GM19463 (cell line): ENCODE results near the gene NECTIN2.

Experiments
- ATAC-seq: cut with Tn5 transposase; IDR thresholded peaks from one replicate; pipeline ENCODE4 v1.9.1; 2021; ENCODE audit warnings: mild to moderate bottlenecking, moderate library complexity; ENCODE audit not compliant: unreplicated experiment

The NECTIN2 gene

DNA sequence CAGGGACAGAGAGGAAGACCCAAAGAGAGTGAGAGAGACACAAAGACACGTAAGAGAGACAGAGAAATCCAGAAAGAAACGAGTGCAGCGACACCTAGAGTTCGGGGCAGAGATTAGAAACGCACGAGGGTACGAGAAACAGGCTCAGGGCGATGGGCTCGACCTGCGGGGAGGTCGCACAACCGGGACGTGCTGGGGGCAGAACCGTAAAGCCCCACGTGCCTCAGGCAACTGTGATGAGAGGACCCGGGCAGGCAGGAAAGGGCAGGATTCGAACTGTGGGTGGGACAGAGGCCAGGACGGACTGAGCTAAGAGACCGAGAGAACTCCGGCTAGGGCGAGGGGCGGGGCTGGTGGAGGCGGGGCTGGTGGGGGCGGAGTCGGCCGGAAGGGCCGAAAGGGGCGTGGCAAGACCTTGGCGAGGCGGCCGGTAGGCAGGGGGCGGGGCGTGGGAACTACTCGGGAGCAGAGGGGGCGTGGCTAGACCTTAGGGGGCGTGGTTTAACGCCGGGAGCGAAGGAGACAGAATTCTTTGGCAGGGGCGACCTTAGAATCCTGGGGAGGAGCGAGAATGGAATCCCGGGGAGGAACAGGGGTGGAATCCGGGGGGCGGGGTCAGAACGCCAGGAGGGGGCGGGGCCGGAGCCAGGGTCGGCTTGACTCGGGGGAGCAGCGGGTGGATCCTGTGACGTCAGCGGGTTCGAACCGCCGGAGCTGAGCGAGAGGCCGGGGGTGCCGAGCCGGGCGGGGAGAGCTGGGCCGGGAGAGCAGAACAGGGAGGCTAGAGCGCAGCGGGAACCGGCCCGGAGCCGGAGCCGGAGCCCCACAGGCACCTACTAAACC is at the start of gene NECTIN2:
TSS of gene NECTIN2 (plus strand) at position 686 of the 843 bp plus-strand sequence. CDS start 229 bp downstream, outside the sequence.
- no peak for ATAC-seq

DNA sequence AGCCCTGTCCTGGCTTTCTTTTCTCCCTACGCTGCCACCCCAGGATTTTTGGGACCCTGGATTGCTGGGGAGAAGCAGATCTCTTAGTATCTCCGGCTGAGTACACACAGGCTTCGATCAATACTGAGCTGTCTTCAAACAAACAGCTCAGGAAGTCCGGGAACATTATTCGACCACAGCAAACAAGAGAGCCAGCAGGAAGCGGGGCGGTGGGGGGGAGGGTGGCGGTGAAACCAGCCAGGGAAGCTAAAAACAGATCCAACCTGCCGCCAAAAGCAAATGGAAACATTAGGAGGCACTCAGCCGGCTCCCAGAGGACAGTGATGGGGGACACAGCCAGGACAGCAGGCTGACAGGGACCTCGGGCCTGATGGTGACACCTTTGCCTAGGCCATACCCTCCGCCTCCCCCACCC is 49.4 kb upstream of the NECTIN2 start:
- no peak for ATAC-seq

DNA sequence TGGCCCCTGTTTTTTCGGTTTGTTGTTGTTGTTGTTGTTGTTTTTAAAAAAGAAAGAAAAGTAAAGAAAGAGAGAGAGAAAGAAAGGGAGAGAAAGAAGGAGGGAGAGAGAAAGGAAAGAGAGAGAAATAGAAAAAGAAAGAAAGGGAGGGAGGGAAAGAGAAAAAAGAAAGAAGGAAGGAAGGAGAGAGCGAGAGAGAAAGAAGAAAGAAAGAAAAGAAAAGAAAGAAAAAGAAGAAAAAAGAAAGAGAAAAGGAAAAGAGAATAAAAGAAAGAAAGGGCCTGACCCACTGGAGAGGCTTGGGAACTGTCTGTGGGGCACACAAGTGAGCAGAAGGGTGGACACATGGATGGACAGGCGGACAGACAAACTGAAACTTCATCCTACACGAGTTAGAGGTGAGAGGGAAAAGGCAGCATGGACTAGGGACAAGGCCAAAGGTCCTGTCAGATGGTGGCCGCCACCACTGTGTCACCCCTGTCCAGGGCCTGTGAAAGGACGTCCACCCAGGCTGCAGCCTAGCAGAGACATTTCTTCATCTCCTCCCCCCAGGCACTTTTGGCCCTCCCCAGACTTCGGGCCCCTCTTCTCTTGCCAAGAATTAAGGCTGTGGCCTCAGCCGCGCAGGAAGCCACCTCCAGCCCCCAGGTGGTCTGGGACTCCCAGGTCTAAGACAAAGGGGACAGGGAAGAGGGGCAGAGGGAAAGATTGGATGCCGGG is 46.3 kb upstream of the NECTIN2 start:
- no peak for ATAC-seq

DNA sequence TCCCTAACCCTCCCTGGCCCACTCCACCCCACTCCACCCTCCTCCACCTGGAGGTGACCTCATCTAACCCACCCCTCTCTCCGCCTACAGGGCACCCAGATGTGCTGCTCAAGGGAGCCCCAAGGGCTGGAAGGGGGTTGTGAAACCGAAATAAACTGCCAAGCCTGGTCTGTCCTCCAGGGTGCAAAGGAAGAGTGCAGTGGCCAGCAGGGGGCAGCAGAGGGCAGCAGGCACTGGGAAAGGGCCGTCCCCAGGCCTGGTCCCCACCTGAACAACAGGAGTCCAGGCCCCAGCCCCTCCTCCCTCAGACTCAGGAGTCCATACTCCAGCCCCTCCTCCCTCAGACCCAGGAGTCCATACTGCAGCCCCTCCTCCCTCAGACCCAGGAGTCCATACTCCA is 45.6 kb upstream of the NECTIN2 start:
- ATAC-seq, result peak; percentile 86

DNA sequence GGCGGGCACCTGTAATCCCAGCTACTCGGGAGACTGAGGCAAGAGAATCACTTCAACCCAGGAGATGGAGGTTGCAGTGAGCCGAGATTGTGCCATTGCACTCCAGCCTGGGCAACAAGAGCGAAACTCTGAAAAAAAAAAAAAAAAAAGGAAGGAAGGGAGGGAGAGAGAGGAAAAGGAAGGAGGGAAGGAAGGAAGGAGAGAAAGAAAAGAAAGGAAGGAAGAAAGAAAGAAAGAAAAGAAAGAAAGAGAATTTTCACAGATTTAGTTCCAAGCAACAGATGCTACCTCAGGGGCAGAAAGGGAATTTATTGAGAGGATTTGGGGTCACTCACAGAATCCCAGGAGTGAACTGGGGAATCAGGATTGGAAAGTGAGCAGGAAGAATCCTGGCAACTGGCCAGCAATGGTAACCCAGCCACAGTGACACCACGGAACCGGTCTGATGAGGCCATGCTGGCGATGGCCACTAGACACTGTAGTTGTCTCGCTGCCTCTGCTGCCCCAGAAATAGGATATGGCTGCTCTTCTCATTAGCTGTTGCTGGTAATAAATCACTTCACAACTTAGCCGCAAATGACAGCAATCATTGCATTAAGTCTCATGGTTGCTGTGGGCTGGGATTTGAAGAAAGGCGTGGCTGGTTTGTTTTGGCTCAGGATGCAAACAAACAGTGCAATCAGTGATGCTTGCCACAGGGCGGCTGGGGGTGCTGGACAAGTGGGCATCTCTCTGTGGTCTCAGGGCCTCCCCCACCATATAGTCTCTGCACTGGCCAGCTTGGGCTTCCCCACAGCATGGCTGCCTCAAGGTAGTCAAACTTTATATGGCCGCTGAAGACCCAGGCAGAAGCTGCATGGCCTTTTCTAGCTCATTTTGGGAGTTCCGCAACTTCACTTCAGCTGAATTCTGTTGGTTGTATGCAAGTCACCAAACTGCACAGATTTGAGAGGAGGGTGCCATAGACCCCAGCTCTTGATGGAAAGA is 42.4 kb upstream of the NECTIN2 start:
- no peak for ATAC-seq

DNA sequence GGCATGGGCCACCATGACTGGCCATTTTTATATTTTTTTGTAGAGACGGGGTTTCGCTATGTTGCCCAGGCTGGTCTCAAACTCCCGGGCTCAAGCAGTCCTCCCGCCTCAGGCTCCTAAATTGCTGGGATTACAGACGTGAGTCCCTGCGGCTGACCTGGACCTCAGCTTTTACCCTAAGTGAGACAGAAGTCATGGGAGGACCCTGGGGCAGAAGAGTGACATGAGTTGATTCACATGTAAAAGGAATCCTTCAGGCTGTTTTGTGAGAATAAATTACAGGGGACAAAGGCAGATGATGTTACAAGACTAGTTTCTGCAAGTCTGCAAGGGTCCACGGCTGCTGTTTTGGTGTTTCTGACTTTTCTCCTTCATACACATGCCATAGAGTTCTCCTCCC is 39.8 kb upstream of the NECTIN2 start:
- ATAC-seq, result no peak

DNA sequence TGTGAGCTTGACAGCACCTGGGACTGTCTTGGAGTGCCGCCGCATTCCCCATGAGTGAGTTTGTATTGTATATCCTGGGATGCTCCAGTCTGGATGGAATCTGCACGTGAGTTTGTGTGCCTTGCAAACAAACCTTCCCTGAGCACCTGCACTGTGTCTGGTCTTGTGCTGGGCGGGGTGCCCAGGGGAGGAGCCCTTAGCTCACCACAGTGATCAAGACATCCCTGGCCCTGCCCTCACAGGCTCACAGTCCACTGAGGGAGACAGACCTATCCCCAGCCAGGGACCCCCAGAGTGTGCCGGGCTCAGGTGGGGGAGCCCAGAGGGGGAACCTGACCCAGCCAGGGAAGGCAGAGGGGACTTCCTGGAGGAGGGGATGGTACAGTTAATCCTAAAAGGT is 38.9 kb upstream of the NECTIN2 start:
- no peak for ATAC-seq

DNA sequence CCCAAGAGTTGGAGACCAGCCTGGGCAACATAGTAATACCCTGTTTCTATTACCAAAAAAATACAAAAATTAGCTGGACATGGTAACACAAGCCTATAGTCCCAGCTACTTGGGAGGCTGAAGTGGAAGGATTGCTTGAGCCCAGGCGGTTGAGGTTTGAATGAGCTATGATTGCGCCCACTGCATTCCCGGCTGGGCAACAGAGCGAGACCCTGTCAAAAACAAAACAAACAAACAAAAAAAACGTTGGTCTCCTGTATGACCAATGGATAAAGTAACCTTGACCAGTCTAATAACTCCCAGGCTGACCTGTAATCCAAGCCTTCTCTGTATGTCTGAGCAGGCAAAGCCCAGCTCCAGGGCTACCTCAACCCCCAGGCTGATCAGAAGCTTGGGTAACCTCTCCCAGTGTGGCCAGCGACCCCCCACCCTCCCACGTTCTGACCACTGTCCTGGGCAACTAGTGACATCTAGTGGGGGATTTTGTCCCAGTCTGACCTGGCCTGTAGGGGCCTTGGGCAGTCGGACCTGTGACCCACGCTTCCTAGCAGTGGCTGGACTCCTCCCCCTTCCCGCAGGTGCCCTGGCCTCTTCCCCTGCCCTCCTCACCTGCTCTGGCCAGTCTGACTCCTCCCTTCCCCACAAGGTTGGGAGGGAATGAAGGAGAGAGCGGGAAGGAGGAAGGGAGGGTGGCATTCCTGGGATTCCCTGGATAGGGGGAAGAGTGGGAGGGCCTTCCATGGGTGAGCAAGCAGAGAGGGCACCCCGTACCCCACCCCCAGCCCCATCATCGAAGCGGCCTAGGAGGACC is 38.2 kb upstream of the NECTIN2 start:
- ATAC-seq, result no peak

DNA sequence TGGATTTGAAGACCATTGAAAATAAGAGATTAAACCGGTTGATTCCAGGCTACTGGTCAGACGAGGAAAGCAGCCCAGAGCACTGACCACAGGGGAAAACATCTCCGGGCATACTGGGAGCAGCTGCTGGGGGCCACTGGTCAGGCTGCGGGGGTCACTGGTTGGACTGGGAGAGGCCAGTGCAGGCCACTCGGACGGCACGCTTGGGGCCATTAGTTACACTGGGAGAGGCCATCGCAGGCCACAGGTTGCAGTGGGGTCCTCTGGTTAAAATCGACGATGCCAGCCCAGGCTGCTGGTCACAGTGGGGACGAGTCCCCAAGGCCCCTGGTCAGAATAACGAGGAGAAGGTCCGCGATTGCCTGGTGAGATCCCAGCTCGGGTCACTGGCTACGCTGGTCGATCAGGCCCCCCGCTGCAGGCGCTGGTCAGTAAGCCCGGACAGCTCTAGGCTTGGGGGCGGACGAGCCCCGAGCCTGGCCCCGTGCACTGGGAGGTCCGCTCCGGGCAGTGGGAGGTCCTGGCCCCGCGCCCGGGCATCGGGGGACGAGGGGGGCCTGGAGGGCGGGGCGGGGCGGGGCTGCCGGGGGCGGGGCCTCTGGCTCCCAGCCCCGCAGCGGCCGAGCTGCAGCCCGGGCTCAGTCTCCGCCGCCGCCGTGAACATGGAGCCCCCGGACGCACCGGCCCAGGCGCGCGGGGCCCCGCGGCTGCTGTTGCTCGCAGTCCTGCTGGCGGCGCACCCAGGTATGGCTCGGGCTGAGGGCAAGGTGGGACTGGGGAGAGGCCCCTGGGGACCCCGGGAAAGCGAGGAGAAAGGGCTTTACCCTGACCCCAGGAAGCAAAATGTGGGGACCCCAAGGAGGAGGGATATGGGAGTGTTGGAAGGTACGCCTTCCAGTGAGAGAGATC is 37.4 kb upstream of the NECTIN2 start, which contains the start of gene BCAM:
TSS of gene BCAM (plus strand) at position 641 of the 909 bp plus-strand sequence. CDS start at position 663, 22 bp downstream.
- no peak for ATAC-seq

DNA sequence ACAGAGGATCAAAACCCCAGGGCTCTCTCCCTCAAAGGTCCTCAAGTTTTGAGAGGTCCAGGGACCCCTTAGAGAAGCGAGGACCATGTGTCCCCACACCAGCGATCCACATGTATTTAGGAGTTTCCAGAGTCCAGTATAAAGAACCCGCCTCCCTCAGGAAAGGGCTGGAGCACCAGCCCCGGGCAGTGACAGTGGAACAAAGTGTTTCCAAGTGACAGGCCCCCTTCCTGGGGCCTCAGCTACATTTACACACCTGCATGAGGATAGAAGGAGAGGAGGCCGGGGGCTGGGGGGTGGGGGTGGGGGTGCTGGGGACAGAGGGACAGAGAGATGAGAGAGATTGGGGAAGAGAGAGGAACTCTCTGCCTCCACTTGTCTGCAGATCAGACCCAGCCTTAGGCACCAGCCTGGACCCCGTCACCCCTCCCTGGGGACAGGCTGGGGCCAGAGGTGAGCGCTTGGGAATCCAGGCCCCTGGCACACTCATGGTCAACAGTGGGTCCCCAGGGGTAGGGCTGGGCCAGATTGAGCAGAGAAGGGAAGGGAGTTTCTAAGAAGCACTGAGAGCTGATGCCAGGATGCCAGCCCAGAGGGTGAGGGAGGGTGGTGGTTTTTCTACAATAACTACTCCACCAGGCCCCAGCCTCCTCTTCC is 36.4 kb upstream of the NECTIN2 start:
- no peak for ATAC-seq

DNA sequence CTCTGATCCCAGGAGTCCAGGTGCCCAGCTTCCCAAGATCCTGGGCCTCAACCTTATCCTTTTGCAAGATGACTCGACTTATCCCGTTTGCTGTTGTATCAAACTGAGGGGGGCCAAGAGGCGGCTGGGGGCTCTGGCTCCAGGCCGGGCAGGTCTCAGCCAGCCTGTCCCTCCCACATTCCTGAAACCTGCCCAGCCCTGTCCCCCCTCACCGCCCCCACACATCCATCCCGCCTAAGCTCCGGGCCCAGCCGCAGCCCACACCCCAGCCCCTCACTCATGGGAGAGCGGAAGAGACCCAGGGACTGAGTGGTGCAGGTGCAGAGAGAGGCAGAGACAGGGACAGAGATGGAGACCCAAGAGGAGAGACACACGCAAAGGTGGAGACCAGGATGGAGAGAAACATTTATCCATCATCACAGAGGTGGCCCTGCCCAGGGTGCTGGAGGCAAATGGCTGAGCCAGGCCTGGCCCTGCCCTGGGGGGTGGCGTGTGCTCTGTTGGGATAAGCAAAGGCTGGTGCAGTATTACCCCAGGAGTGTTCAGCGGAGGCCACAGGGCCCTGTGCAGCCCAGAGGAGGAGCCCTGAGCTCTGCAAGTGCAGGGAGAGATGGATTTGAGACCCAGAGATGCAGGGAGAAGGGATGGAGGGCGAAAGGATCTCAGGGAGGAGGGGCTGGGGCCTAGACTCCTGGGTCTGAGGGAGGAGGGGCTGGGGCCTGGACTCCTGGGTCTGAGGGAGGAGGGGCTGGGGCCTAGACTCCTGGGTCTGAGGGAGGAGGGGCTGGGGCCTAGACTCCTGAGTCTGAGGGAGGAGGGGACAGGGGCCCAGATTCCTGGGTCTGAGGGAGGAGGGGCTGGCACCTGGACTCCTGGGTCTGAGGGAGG is 35.6 kb upstream of the NECTIN2 start:
- ATAC-seq, result no peak

DNA sequence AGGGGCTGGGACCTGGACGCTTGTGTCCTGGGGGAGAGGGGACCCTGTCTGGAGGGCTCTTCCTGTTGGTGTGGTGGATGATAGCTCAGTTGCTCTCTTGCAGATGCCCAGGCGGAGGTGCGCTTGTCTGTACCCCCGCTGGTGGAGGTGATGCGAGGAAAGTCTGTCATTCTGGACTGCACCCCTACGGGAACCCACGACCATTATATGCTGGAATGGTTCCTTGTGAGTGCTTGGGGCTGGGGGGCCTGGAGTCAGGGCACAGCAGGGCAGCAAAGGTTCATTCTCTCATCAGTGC is 35.0 kb upstream of the NECTIN2 start:
- no peak for ATAC-seq

DNA sequence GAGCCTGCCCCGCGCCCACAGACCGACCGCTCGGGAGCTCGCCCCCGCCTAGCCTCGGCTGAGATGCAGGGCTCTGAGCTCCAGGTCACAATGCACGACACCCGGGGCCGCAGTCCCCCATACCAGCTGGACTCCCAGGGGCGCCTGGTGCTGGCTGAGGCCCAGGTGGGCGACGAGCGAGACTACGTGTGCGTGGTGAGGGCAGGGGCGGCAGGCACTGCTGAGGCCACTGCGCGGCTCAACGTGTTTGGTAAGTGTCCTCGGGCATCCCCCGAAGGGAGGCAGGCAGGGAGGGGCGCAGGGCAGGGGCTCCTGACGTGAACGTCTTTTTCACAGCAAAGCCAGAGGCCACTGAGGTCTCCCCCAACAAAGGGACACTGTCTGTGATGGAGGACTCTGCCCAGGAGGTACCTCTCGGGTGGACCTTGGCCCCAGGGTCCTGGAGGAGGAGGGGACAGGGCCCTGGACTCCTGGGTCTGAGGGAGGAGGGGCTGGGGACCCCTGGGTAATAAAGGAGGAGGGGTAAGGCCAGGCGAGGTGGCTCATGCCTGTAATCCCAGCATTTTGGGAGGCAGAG is 33.9 kb upstream of the NECTIN2 start:
- no peak for ATAC-seq

DNA sequence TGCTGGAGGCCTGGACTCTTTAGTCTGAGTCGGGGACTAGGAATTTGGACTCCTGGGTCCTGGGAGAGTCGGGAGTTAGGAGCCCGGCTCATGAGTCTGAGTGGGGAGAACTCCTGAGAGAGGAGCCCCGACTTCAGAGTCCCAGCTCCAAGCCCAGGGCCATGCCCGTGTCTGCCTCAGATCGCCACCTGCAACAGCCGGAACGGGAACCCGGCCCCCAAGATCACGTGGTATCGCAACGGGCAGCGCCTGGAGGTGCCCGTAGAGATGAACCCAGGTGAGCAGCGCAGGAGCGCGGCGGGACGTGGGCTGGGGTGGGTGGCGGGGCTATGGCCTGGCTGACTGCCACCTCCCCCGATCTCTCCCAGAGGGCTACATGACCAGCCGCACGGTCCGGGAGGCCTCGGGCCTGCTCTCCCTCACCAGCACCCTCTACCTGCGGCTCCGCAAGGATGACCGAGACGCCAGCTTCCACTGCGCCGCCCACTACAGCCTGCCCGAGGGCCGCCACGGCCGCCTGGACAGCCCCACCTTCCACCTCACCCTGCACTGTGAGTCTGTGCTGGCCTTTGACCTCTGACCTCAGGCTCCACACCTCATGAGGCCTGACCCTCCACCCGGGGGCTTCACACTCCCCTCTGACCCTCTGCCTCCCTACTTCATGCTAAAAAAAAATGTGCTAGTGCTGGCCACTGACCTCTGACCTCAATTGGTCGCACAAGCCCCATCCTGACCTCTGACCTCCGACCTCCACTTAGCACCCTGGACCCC is 32.8 kb upstream of the NECTIN2 start:
- ATAC-seq, result no peak

DNA sequence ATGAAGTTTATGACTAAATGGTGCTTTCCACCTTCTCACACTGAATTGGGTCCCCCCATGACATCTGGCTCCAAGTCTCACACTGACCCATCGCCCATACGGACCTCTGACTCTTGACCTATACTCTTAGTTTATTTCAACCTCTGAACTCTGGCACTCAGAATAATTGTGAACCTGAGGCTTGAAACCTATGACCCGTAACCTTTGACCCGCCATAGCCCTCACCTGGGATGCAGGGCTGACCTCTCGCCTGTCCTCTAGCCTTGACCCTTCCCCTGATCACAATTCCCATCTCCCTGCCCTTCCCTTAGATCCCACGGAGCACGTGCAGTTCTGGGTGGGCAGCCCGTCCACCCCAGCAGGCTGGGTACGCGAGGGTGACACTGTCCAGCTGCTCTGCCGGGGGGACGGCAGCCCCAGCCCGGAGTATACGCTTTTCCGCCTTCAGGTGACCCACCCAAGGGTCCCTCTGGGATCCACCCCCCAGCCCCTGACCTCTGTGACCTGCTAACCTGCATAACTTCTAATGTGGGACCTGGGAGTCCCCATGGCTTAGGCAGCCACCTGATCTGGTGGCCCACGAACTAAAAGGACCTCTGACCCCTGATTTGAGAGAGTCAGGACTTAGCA is 32.1 kb upstream of the NECTIN2 start:
- ATAC-seq, result no peak

DNA sequence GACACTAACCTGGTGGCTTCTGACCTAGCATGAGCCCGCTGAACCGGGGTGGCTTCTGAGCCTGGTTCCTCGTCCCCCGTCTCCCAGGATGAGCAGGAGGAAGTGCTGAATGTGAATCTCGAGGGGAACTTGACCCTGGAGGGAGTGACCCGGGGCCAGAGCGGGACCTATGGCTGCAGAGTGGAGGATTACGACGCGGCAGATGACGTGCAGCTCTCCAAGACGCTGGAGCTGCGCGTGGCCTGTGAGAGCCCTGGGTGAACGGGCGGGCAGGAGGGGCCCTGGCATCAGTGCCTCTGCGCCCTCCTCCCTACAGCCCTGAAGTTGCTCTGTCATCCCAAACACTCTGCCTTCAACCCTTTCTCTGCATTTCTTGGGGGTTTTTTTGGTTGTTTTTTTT is 31.6 kb upstream of the NECTIN2 start:
- ATAC-seq, result no peak
